Mesothelial cell of epicardium (in vitro differentiated cells): ENCODE measurements around the gene SLC25A33. TPM values are rescaled to one million over a fixed set of nuclear protein-coding genes. Genes with fewer than 3 reads are reported as not detected.

Source experiments
- DNase-seq, 2 experiments: peaks; one replicate each; pipeline ENCODE4 v3.0.0; 2021; ENCODE audit warnings: low spot score in 2 of 2; ENCODE audit not compliant: unreplicated experiment in 2 of 2
- H3K27ac Mint-ChIP-seq: 2 replicates; pipeline ENCODE4 v1.8.0; 2021; ENCODE audit warnings: mixed read lengths
- H3K27me3 Mint-ChIP-seq: 2 replicates; pipeline ENCODE4 v1.8.0; 2021; ENCODE audit warnings: low read depth, mixed read lengths
- H3K36me3 Mint-ChIP-seq: 2 replicates; pipeline ENCODE4 v1.8.0; 2021; ENCODE audit warnings: mixed read lengths
- H3K4me1 Mint-ChIP-seq: 2 replicates; pipeline ENCODE4 v1.8.0; 2021; ENCODE audit warnings: mixed read lengths
- H3K4me3 Mint-ChIP-seq: 2 replicates; pipeline ENCODE4 v1.8.0; 2021; ENCODE audit warnings: mild to moderate bottlenecking, moderate library complexity, mixed read lengths
- H3K9me3 Mint-ChIP-seq: 2 replicates; pipeline ENCODE4 v1.8.0; 2021; ENCODE audit warnings: mixed read lengths
- total RNA-seq: library from RNA; stranded (reverse); gene quantifications from 3 replicates; pipeline ENCODE4 v1.2.1, GENCODE V29; 2021
- TF ChIP-seq, protein P1 (sequence below): fragments of 200-600 bp; sonication (generic); IDR thresholded peaks from one replicate; pipeline ENCODE4 v1.5.0; 2021; ENCODE audit warnings: antibody characterized with exemption; ENCODE audit not compliant: unreplicated experiment

Gene SLC25A33
- total RNA-seq, 1 donor from 2014 or later = 4.7 TPM

DNA sequence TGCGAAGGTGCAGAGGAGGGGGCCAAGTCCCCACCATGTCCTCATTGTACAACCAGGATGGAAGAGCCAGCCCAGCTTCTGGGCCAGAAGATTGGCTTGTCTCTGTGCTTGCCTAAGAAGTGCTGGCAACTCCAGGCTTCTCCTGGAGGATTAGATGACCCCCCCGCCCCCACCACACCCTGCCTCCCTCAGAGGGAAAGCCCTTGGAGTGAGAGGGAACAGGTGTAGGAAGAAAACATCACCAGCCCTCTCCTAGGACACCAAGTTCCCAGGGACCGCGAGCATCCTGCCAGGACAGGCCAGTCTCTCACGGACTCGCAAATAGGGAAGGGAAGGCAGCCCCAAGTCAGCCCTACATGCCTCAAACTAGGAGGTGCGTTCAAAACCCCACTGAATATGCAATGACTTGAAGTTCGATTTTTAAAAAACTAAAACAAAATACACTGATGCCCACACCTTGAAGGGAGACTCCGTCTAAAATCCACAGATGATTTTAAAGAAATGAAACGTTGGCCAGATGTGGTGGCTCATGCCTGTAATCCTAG, 20.7 kb upstream of the SLC25A33 start:
- Mint-ChIP-seq H3K4me1 (peaks cover 4% of the 10 kb centered on the region), H3K27ac (no peak overlapping the region), H3K4me3 (no peak overlapping the region)

DNA sequence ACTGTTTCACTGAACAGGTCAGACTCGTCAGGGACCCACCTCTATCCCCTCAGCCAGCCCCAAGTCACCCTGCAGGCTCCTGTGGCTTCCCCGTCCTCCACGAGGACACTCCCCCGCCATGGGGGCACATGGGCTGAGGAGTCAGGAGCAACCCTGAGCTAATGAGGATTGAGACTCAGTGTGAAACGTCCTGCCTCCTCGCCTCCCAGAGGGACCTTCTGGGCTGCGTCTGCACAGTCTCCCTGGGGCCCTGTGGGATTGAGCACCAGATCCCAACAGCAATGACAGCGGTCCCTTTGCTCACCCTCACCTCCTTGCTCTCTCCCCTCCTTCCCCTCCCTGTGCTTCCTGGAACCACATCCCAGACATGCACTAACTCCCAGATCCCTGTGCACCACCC, 18.9 kb upstream of the SLC25A33 start:
- Mint-ChIP-seq H3K4me1 (peaks cover 4% of the 10 kb centered on the region), H3K27ac (no peak overlapping the region), H3K27me3 (no peaks in the 10 kb centered on the region), H3K9me3 (no peaks in the 10 kb centered on the region), H3K36me3 (no peaks in the 10 kb centered on the region), H3K4me3 (no peak overlapping the region)
- DNase-seq = no peak
- TF ChIP-seq, protein P1, sequence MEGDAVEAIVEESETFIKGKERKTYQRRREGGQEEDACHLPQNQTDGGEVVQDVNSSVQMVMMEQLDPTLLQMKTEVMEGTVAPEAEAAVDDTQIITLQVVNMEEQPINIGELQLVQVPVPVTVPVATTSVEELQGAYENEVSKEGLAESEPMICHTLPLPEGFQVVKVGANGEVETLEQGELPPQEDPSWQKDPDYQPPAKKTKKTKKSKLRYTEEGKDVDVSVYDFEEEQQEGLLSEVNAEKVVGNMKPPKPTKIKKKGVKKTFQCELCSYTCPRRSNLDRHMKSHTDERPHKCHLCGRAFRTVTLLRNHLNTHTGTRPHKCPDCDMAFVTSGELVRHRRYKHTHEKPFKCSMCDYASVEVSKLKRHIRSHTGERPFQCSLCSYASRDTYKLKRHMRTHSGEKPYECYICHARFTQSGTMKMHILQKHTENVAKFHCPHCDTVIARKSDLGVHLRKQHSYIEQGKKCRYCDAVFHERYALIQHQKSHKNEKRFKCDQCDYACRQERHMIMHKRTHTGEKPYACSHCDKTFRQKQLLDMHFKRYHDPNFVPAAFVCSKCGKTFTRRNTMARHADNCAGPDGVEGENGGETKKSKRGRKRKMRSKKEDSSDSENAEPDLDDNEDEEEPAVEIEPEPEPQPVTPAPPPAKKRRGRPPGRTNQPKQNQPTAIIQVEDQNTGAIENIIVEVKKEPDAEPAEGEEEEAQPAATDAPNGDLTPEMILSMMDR = no peak

More for the DNA sequence above, 20.7 kb upstream of the SLC25A33 start:
- TF ChIP-seq, protein P1 = no peak
- Mint-ChIP-seq H3K36me3 (no peaks in the 10 kb centered on the region), H3K27me3 (no peaks in the 10 kb centered on the region), H3K9me3 (peaks cover 4% of the 10 kb centered on the region)
- no peak for DNase-seq

DNA sequence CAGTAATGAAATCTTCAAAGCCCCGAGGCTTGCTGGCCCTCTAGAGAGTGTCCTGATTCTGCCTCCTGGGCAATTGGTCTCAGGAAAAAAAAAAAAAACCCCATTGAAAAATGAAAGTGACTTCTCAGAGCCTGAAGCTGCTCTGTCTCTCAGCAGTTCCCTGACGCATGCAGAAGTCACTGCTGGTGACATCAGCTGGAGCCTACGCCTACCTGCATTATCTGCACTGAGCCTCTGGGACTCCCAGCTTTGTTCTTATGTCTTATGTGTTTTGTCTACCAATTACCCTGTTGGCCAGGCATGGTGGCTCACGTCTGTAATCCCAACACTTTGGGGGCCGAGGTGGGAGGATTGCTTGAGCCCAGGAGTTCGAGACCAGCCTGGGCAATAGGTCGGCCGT, 10.1 kb upstream of the SLC25A33 start:
- Mint-ChIP-seq H3K36me3 (no peaks in the 10 kb centered on the region), H3K27ac (no peak overlapping the region), H3K27me3 (no peaks in the 10 kb centered on the region), H3K4me3 (no peak overlapping the region), H3K9me3 (no peaks in the 10 kb centered on the region), H3K4me1 (peaks cover 8% of the 10 kb centered on the region)
- TF ChIP-seq, protein P1 = no peak
- no peak for DNase-seq

DNA sequence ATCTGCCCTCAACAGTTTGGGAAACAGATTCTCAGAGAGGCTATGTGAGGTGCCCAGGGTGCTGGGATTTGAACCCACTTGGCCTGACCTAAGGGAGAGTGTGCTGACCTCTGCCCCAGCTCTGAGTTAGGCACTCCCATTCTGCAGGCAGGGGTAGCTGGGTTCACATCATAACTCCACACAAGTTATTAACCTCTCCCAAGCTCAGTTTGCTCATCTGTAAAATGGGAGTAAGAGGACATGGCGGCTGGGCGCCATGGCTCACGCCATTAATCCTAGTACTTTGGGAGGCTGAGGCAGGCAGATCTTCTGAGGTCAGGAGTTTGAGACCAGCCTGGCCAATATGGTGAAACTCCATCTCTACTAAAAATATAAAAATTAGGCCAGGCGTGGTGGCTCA, 8.9 kb upstream of the SLC25A33 start:
- Mint-ChIP-seq H3K4me3 (no peak overlapping the region), H3K27me3 (no peaks in the 10 kb centered on the region), H3K36me3 (no peaks in the 10 kb centered on the region), H3K9me3 (no peaks in the 10 kb centered on the region), H3K27ac (no peak overlapping the region), H3K4me1 (peaks cover 8% of the 10 kb centered on the region)
- no peak for DNase-seq
- TF ChIP-seq, protein P1 = no peak

DNA sequence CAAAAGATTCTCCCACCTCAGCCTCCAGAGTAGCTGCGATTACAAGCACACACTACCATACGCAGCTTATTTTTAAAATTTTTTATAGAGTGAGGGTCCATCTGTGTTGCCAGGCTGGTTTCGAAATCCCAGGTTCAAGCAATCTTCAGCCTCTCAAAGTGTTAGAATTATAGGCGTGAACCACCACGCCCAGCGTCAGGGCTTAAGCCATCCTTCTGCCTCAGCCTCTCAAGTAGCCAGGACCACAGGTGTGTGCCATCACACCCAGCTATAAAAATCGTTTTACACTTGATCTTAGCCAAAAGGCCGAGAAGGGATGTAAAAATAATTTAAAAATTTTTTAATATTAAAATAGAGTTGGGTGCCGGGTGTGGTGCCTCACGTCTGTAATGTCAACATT, 4.3 kb upstream of the SLC25A33 start:
- TF ChIP-seq, protein P1 = no peak
- no peak for DNase-seq
- Mint-ChIP-seq H3K36me3 (no peaks in the 10 kb centered on the region), H3K27ac (no peak overlapping the region), H3K27me3 (no peaks in the 10 kb centered on the region), H3K4me3 (no peak overlapping the region), H3K4me1 (peaks cover 22% of the 10 kb centered on the region), H3K9me3 (no peaks in the 10 kb centered on the region)

DNA sequence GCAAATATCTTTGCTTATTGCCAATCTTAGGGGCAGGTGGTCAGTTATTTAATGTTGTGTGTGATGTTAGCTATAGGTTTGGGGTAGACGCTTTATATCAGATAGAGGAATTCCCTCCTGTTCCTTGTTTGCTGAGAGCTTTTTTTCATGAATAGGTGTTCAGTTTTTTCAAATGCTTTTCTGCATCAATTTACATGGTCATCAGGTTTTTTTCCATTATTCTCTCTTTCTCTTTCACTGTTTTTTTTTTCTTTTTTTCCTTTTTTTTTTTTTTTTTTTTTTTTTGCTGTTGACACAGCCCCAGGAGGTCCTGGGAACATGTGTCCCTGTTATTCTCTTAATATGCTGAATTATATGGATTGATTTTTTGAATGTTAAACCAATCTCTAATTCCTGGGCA, 3.0 kb upstream of the SLC25A33 start:
- TF ChIP-seq, protein P1 = no peak
- H3K27me3 Mint-ChIP-seq = no peaks in the 10 kb centered on the region
- no peaks in the 10 kb centered on the region for H3K36me3 Mint-ChIP-seq
- DNase-seq = no peak
- H3K27ac Mint-ChIP-seq = no peak overlapping the region
- H3K4me1 Mint-ChIP-seq = peaks cover 29% of the 10 kb centered on the region
- no peaks in the 10 kb centered on the region for H3K9me3 Mint-ChIP-seq
- H3K4me3 Mint-ChIP-seq = no peak overlapping the region
